CD1c-positive myeloid dendritic cell (primary cell): ENCODE results near the gene MORN5.

ENCODE experiments used
- DNase-seq: peaks from one replicate; pipeline ENCODE4 v3.0.0-alpha.2; 2016; ENCODE audit errors: extremely low spot score

The MORN5 gene

GRCh38 chr9:122228568-122229484 lies 69.1 kb downstream of the MORN5 start, which contains the start of gene LHX6:
LHX6 (minus strand) TSS chr9:122228957; CDS start chr9:122228740, 217 bp downstream.
- no peak for DNase-seq

GRCh38 chr9:122229485-122229837 lies 69.8 kb downstream of the MORN5 start:
- DNase-seq: no peak

DNA sequence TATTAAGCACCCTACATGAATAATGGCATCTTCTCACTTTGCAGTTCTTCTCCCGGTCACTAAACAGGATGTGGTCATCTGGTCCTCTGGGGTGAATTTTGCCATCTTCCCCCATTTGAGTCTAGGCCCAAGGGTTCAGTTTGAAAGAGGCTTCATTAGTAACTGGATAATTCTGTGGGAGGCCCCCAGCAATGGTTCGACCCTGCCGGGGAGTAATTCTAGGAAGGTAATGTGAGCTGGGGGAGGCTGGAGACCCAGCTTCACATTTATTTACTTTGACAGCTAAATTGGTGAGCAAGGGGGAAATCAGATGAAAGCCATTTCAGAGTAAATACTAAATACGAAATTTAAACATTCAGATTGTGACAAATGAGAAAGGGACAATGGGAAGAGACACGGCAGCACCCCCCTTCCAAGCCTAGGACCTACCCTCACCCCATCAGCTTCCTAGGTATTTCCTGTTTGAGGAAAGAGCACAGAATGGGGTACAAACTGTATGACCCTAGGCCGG lies 73.1 kb downstream of the MORN5 start:
- no peak for DNase-seq

DNA sequence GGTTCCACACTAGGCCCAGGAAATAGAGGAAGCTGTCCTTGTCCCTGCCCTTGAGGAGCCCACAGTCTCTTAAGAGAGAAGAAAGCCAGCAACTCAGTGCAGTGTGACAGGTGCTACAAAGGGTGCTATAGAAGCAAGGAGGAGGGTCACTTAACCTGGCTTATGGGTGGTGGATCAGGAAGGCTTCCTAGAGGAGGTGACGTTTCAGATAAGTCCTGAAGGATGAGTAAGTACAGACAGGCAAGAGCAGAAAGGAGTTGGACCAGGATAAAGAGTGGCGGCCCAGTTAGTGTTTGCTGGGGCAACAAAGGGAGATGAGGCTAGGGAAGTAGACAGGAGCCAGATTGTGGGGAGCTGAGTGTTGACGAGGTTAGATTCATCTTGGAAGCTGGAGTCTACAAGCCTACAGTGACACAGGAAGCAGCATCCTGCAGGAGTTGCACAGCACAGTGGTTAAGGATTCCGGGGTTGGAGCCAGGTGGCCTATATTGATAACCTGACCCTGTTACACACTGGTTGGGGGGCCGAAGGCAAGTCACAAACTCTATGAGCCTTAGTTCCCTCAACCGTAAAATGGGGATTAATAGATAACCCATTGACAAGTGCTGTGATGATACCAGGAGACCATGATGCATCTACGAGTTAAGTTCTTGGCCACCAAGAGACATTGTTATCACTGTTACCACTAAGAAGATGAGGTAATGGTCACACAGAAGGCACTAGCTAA lies 74.5 kb downstream of the MORN5 start:
- DNase-seq: no peak

GRCh38 chr9:122236681-122237080 lies 77.0 kb downstream of the MORN5 start:
- DNase-seq: no peak

- DNase-seq: no peak
Observed at GRCh38 chr9:122239722-122240121, 80.0 kb downstream of the MORN5 start.

DNA sequence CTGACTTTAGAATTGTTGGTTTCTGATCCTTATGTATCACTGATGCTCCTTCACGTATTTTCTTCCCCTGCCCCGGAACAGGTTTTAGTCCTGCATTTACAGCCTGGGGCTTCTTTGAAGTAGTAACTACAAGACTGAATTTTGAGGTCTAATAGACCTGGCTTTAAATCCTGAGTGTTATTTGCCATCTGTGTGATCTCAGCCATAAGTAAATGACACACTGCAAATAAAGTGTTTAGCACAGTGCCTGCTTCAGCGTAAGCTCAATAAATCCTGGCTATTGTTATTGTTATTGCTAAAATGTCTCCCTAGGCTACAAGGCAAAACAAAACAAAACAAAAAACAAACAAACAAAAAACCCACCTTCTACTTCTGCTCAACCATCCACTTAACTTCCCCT lies 84.6 kb downstream of the MORN5 start:
- no peak for DNase-seq

DNA sequence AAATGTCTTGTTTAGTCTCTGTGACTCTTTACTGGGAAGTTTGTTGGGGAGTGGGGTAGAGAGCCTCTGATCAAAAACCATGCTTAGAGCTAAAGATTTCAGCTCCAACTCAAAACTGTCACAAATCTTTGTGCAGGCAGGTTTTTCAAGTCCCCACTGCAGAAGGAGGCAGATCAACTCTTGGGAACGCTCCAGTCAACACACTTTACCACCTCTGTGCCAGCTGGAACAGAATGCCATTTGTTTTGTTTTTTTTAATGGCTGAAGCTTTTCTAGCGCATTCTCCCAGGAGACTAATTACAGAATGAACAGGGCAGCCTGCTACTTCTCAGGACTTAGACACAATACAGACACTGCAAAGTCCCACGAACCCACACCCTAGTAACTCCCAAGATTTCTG lies 87.0 kb downstream of the MORN5 start:
- no peak for DNase-seq

- DNase-seq: no peak
Observed at GRCh38 chr9:122248448-122248865, 88.7 kb downstream of the MORN5 start.
